GM18867 (cell line): Measurements from ENCODE around the gene CPLX3.

Experiments used
- ATAC-seq: cut with Tn5 transposase; IDR thresholded peaks from one replicate; pipeline ENCODE4 v1.9.1; 2021; ENCODE audit warnings: mild to moderate bottlenecking, moderate library complexity; ENCODE audit not compliant: unreplicated experiment

Gene CPLX3

DNA sequence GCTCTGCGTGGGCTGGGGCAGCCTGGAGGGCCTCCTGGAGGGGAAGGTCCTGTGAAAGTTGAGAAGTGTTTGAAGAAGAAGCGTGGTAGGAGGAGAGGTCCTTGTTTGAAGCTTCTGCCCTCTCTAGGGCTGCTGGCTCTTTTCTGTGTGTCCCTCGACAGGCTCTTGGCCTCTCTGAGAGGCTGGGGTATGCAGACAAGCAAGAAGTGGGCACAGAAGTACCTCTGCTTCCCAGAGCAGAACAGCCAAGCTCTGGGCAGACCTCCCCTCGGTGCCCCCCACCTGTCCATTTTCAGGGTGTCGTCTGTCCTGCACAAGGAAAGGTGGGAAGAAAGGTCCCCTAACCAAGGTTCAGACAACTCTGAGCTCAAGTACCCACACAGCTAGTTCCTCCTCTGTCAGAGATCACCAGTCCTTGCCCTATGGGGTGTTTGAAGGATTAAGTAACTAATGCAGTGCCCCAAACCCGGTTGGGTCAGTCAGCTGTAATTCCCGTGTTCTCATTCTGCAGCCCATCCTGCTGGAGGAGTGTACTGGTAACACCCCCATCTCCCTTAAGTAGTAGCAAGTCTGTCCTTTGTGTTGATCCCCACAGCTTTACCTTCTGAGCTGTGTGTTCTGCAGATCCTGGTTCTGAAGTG is 38.3 kb upstream of the CPLX3 start:
- no peak for ATAC-seq

DNA sequence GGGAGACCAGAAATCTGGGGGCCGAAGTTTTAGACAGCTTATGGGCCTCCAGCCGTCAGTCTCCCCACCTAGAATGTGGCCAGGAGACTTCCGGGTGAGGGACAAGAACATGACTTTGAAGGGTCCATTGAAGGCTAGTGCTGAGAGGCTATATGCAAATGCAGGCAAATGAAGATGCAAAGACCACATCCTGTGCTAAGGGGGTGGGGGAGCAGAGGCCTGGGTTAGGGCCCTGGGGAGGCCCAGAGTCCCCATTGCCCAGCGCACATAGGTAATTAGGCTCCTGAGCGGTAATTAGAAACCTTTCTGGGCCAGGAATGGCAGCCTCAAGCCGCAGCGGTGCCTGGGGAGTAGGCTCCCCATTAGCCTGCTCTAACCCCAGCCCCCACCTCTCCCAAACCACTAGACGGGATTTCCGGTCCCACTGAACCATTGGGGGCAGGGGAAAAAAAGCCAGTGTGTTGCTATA is 37.7 kb upstream of the CPLX3 start:
- ATAC-seq: peak; percentile 35

DNA sequence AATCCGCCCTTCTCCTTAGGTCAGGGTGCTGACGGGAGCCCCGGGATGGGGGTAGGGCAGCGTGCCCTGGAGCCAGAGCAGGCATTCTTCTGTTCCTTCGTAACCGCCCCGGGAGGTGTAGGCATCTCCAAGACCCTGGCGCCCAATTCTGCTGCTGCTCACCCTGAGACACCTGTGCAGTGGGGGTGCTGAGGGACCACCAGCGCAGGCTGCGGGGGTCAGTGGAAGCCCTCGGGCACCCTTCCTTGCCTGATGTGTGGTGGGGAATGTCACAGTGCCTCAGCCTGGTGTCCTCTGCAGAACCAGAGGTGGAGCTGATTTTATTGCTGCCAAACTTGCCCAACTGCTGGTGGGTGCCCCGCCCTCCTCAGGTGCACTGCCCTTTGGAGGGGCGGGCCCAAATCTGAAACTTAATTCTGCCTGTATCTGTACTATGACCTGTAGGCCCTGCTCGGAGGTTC is 37.2 kb upstream of the CPLX3 start:
- no peak for ATAC-seq

- no peak for ATAC-seq
Measured at GRCh38 chr15:74789741-74790079, 36.7 kb upstream of the CPLX3 start.

DNA sequence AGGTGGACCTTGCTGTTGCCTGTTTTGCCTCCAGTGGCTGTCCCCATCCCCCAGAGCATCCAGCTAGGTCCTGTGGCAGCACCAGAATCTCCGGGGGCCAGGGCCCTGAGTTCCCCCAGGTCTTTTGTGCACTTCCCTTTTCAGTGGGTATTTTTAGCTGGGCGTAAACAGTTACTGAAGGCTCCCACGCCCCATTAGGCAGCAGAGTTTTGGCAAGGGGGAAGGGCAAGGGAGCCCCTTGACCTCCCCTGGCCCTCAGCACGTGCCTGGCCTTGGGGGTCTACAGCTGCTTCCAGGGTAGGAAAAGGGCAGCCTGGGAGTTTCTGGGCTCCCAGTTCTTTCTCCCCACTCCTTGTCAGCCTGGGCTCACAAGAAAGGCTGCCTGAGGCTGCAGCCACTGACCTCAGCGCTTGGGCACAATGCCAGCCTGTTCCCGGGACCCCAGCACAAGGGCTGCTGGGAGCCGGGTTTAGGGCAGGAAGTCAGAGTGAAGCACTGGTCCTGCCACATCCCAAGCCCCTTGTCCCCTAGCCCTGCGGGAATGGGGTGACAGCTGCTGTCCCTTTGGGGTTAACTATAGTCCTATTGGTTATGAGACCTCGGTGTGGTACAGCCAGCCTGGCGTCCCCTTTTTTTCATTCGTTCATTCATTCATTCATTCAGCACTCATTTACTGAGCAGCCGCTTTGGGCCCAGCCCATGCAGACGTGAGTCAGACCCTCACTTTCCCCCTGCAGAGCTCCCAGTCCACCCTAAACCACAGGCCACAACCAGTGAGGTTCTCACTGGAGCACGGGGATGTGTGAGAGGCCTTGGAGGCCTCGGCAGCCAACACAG is 36.1 kb upstream of the CPLX3 start:
- ATAC-seq: no peak

- no peak for ATAC-seq
Measured at GRCh38 chr15:74791007-74791406, 35.4 kb upstream of the CPLX3 start.

GRCh38 chr15:74791667-74792066 is 34.8 kb upstream of the CPLX3 start:
- ATAC-seq: no peak

DNA sequence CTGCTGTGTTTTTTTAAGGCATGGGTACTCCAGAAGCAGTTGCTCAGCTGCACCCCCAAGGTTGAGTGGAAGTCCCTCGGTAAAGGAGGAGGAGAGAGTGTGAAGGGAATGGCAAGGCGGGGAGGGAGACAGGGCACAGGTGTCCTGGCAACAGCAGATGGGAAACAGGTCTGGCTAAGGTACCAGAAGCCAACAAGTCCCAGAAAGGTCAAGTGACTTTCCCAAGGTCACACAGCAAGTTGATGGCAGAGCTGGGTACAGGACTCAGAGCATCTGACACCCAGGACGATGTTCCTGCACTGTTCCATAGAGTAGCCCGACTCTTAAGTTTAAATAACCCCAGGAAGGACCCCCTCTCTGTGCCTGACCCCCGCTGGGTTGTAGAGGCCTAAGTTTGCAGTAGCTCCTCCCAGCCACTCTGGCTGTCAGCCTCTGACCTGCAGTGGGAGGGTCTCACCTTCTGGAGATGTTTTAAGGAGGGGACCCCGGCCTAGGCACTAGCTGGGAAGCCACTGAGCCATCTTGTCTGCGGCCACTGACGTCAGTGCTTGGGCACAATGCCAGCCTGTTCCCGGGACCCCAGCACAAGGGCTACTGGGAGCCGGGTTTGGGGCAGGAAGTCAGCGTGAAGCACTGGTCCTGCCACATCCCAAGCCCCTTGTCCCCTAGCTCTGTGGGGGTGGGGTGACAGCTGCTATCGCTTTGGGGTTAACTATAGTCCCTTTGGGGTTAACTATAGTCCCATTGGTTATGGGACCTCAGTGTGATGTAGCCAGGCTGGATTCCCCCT is 34.0 kb upstream of the CPLX3 start:
- no peak for ATAC-seq

- ATAC-seq: no peak
Measured at GRCh38 chr15:74793135-74794028, 33.0 kb upstream of the CPLX3 start.

DNA sequence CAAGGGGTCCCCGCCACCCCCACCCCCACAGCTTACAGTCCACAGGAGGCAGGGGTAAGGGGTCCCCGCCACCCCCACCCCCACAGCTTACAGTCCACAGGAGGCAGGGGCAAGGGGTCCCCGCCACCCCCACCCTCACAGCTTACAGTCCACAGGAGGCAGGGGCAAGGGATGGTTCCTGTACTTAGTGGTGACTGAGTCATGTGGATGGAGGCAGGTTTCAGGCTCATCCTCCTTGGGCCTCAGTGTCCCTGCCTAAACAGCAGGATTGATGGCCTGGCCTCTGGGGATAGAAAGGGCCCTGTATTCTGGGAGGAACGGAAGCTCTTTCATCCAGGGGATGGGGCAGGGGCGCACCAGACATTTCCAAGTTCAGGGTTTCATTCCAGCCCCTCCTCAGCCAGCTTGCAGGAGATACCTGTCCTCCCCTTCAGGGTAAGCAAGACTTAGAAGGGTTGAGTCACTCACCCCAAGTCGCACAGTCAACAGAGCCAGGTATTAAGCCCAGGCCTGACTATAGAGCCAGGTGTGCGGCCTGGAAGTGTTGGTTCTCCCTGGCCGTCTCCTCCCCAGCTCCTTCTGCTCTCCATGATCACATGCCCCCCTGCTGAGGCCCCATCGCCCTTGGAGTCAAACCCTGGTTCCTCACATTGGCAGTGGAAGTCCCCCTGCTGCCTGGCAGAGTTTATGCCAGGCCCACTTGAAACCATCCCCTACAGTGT is 32.0 kb upstream of the CPLX3 start:
- ATAC-seq: no peak

- ATAC-seq: no peak
Measured at GRCh38 chr15:74794970-74795349, 31.5 kb upstream of the CPLX3 start.

GRCh38 chr15:74795966-74796625 is 30.3 kb upstream of the CPLX3 start:
- ATAC-seq: no peak

DNA sequence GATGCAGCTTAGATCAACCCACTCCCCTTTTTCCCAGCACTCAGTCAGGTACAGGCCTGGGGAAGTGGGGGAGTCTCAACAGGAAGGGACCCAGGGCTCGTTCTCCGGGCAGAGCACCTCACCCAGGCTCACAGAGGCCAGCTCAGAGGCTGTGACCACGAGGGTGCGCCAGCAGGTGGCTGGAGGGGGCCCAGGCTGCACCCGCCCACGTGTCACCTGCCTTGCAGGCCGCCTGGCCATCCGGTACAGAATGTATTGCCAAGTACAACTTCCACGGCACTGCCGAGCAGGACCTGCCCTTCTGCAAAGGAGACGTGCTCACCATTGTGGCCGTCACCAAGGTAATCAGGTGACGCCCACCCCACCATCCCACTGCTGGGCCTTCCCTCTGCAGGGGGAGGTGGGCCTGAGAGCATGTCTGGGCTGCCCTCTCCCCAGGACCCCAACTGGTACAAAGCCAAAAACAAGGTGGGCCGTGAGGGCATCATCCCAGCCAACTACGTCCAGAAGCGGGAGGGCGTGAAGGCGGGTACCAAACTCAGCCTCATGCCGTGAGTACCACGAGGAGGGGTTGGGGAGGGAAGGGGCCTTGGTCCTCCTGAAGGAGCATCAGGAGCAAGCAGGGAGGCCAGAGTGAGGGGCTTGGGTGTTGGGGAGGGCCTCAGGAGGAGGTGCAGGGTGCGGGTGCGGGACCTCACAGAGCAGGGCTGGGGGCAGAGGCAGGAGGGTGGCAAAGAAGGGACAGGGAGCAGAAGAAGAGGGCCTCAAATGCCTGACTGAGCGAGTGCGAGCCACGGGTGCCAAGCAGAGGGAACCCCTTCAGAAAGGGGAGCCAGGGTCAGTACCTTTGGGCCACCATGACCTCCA is 27.8 kb upstream of the CPLX3 start:
- ATAC-seq: no peak

DNA sequence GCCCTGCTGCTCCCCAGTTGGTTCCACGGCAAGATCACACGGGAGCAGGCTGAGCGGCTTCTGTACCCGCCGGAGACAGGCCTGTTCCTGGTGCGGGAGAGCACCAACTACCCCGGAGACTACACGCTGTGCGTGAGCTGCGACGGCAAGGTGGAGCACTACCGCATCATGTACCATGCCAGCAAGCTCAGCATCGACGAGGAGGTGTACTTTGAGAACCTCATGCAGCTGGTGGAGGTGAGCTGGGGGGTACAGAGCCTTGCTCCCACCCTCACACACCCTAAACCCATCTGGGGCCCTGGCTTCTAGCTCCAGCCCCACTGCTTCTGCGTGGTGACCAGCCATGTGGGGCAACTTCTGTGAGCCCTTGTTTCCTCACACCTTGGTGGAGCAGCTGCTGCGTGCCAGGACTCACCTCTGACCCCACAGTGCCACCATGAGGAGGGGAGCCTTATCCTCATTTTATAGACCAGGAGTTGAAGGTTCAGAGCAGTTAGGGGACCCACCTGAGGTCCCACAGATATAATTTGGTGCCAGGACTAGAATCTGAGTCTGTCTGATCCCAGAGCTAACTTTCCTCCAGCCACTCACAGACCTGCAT is 27.1 kb upstream of the CPLX3 start:
- no peak for ATAC-seq

DNA sequence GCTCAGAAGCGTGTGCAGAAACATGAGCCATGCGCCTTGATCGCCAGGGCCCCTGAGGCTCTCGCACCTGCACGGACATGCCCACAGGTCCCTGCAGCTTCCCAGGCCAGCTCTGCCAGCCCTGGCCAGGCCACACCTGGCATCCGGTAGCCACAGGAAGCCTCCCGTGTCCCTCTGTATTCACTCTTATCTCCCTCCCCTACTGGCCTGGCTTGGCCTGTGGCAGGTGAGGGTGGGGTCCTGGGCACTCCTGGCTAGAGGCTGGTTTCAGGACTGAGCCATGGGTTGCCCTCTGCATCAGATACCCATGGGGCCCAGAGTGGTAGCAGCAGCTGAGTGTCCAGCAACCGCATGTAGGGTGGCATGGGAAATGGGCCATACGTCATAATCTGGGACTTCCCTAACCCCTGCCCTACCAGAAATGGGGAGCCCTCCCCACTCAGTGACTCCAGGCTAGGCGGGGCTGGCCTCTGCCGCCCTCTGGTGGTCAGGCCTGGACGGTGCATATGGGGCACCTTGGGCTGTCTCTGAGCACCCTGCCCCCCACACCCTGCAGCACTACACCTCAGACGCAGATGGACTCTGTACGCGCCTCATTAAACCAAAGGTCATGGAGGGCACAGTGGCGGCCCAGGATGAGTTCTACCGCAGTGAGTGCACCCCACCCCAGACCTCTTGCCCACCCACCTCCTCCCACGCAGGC is 26.4 kb upstream of the CPLX3 start:
- ATAC-seq: peak; percentile 57

GRCh38 chr15:74800559-74801094 is 25.8 kb upstream of the CPLX3 start:
- ATAC-seq: no peak

GRCh38 chr15:74801311-74801997 is 25.0 kb upstream of the CPLX3 start:
- ATAC-seq: no peak
